Activated T-cell treated with anti-CD3 and anti-CD28 coated beads for 24 hours (primary cell): ENCODE data around the gene CLSTN1.
"Not testable (repeated sequence)": the region's sequence is repeated elsewhere in the genome, so short reads cannot be mapped to it uniquely, and the experiment has no call there.

Source experiments
- DNase-seq: peaks from one replicate; pipeline ENCODE4 v3.0.0-alpha.2; 2020; ENCODE audit warnings: low read depth

CLSTN1 gene

DNA sequence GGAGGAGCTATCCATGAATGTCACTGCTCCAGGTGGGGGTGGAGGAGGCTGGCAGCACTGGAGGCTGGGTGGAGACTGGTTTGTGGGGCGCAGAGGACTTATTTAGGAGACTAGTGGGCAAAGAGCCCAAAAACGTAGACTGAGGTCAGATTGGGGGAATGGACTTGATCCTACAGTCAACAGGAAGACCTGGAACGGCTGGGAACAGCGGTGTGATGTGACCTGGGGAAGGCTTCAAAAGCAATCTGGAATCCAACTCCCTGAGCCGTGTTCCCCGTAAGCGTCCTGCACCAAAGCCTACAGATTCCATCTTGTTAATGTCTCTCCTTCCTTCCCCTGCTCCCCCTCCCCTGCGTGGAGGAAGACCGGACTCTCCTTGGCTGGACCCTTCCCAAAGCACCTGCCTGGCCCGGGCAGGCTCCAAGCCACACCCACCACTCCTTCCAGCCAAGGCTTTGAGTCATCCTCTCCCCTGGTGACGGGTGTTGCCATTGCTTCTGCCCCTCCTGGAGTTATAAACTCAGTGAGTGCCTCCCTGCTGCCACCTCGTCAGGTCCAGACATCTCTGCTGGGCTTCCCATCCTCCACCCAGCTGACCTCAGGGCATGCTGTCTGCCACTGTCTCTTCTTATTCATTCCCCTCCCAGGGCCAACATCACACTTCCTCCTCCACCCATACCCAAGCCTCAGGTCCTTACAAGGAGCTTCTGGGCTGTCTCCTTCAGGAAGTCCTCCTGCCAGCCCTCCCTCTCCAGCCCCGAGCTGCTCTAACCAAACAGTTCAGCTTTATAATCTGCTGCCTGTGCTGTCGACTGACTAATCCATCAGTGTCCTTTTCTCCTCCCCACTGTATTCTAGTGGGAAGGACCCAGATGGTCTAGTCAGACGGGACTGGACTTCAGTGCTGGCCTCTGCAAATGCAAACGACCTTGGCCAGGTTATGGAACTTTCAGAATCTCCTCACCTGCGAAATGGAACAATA, 1.6 kb upstream of the CLSTN1 start:
- no peak for DNase-seq

DNA sequence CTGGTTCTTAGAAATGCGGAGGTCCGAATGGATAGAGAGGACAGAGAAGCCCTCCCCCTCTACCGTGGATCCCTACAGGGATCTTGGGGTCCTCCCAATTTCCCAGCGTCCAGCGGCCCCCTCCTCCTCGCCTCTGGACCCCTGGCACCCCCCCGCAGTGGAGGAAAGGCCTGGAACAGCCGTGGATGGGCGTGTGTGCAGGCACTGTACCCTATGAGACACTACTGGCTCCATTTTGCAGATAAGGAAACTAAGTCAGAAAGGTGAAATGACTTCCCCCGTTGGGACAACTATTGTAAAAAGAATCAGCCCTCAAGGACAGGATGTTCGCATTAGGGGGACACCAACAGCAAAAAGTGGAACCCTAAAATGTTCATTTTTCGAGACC, 931 bp upstream of the CLSTN1 start:
- no peak for DNase-seq

- no peak for DNase-seq
Measured at GRCh38 chr1:9823693-9823942, 147 bp downstream of the CLSTN1 start.

GRCh38 chr1:9822897-9823692, 670 bp downstream of the CLSTN1 start:
- no peak for DNase-seq

DNA sequence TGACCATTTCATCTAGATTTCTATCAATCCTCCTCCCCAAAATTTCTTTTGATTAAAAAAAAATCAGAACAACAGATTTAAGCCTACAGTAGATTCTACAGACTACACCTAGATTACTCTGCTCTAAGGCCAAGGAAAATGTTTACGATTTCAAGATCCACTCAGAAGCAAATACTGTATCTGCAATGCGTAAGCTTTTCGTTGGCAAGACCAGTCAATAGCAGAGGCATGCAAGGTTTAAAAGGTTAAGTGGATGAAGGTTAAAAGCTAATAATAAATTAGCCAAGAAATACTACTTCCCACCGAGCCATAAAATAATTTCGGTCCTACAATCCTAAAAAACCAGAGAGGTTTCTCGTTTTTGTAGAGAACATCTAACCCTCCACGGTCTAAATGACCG, 1.3 kb downstream of the CLSTN1 start:
- DNase-seq: no peak

DNA sequence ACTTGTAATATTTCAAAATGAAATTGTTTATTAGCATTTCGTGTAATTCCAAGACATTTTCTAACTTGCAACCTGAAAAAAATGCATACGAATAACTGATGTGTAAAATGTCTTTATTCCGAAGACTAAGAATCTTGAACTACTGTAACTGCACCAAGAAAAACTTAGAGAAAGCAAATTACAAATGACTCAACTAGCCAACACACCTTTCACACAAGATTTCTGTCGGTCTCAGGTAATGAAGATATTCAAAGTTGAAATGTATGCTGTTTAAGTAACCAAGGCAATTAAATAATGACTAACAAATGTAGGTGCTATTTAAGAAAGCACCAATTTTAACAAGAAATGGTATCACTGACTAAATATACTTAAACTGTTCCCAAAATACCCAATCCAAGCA, 2.1 kb downstream of the CLSTN1 start:
- DNase-seq: no peak

DNA sequence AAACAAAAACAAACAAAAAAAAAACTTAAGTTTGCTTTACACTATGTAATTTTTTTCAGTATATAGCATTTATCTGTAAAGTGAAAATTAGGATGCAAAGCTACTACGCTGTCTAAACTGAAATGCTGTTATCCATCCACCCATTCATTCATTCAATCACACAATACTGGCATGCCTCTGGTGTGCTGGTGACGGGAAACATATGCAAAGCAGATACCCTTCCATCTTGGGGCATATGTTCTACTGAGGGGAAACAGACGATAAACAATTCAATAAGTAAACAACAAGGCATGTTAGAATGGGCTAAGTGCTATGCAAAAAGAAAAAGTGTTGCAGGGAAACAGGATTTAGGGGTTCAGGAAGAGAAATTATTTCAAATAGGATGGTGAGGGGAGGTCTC, 3.2 kb downstream of the CLSTN1 start:
- no peak for DNase-seq

GRCh38 chr1:9817734-9818133, 6.0 kb downstream of the CLSTN1 start:
- no peak for DNase-seq

DNA sequence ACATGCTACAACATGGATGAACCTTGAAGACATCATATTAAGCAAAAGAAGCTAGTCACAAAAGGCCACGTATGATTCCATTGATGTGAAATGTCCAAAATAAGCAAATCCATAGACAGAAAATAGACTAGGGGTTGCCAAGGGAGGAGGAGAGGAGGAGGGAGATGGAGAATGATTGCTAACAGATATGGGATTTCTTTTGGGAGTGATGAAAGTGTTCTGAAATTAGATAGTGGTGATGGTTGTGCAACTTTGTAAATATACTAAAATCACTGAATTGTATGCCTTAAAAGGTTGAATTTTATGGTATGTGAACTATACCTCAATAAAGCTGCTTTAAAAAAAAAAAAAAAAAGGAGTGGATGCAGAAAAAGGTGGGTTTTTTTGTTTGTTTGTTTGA, 7.6 kb downstream of the CLSTN1 start:
- DNase-seq: no peak

DNA sequence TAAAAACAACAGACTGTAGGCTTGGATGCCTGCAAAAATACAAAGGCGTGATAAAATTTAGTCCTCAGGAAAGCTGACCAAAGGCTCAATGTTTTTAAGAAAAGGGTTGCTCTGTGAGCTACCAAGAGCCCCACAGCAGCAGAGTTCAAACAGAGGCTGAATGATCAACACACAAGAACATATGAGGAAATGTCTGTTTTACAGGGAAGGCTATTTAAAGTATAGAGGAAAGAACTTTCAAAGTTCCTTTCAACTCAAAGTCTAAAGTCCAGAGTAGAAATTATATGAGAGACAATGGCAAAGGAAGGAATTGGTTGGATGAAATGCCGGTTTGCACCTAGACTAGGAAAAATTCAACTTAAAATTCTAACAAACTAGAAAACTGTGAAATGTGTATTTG, 8.6 kb downstream of the CLSTN1 start:
- DNase-seq: no peak

DNA sequence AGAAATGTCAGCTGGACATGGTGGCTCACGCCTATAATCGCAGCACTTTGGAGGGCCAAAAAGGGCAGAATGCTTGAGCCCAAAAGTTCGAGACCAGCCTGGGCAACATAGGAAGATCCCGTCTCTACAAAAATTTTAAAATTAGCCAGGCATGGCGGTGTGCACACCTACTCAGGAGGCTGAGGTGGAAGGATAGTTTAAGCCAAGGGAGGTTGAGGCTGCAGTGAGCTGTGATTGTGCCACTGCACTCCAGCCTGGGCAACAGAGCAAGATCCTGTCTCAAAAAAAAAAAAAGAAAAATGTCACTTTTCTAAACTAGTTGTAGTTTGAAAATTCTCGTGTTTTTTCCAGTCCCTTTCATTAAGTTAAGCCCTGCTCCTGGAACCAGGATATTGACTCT, 9.1 kb downstream of the CLSTN1 start:
- DNase-seq: no peak

GRCh38 chr1:9811239-9811966, 12.4 kb downstream of the CLSTN1 start:
- DNase-seq: no peak

DNA sequence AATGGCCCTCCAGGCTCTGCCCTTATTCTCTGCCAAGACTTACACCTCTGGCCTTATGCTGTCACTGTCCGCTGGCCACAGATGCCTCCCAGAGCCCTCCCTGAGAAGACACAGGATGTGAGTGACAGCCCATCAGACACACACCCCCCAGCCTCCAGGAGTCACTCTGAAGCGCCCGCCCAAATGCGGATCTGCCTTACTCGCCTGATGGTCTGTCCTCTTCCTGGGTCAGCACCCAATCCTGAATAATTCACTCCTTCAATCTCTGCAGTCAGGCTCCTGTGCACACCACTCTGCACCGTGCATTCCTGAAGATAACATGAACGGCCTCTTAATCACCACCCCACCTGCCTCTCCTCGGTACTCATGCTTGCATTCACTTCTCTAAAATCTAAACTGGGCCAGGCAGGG, 14.7 kb downstream of the CLSTN1 start:
- no peak for DNase-seq

DNA sequence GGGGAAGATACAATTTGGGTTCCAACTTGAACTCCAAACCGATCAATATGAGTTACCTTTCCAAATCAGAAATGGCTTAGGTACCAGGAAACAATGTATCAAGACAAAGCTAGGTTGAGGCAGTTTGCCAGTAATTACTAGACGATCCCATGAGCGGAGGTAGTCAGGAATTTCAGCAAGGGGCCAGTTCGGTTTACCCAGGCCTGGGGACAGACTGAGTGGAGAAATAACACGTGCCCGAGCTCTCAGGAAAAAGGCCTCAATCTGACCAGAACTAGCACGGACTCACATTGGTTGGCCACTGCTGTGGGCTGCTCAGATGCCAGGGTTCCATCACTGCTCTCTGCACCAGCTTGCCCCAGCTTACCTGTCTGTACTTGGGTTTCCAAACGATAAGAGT, 15.3 kb downstream of the CLSTN1 start:
- no peak for DNase-seq

GRCh38 chr1:9807541-9807940, 16.2 kb downstream of the CLSTN1 start:
- DNase-seq: no peak

GRCh38 chr1:9805972-9806371, 17.8 kb downstream of the CLSTN1 start:
- DNase-seq: not testable (repeated sequence)

GRCh38 chr1:9805006-9805508, 18.7 kb downstream of the CLSTN1 start:
- no peak for DNase-seq

GRCh38 chr1:9803003-9803918, 20.5 kb downstream of the CLSTN1 start:
- not testable (repeated sequence) for DNase-seq

DNA sequence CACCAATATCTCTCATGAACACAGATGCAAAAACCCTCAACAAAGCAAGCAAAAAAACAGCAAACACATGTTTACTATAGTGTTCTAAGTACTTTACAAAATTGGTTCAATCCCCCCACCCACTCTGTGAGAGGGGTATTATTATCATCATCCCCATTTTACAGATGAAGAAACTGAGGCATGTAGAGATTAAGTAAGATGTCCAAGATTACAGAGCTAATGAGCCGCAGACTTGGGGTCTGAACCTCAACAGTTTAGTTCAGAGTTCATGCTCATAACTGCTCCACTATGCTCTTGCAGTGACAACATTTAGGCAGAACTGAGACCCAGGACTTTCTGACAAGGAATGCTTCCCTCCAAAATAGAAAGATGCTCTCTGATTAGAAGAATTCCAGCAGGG, 21.9 kb downstream of the CLSTN1 start:
- no peak for DNase-seq

GRCh38 chr1:9798236-9799130, 25.3 kb downstream of the CLSTN1 start:
- DNase-seq: no peak
